Caco-2 (cell line): Measurements from ENCODE around the gene CYSLTR2. TPM values are rescaled to one million over a fixed set of nuclear protein-coding genes. Genes with fewer than 3 reads are reported as not detected.

ENCODE experiments used
- BruUV-seq: library from RNA; stranded (reverse); fragments of 400-500 nt; replicated peaks from 2 replicates; lab custom pipeline; 2021; lab: Mats Ljungman, UMichigan
- CTCF ChIA-PET: fragments of 300-600 bp; sonication (Branson Sonifier 250); formaldehyde crosslinking; loops from one replicate; lab custom pipeline; 2022; ENCODE audit warnings: antibody characterized with exemption; lab: Charles Lee
- POLR2A ChIA-PET: fragments of 300-600 bp; sonication (Branson Sonifier 250); formaldehyde crosslinking; loops from one replicate; lab custom pipeline; 2022; ENCODE audit warnings: antibody characterized with exemption; lab: Charles Lee
- DNase-seq, 2 experiments: peaks; one replicate each; pipeline versions ENCODE4 v3.0.0 to v3.0.0-alpha.2; 2020 to 2022
- H3K27me3 ChIP-seq: replicated peaks from 2 replicates; pipeline ENCODE4 v1.6.0; 2011; ENCODE audit warnings: low read length; ENCODE audit not compliant: control insufficient read depth, insufficient read depth
- H3K36me3 ChIP-seq: 2 replicates; pipeline ENCODE4 v1.5.1; 2011; ENCODE audit warnings: low read length; ENCODE audit not compliant: control insufficient read depth, insufficient read depth
- H3K4me1 ChIP-seq: fragments of 250-450 bp; sonication (Bioruptor Pico); 2 replicates; pipeline ENCODE4 v1.5.1; 2020; ENCODE audit warnings: mild to moderate bottlenecking
- H3K4me3 ChIP-seq: 2 replicates; pipeline ENCODE4 v1.5.1; 2011; ENCODE audit warnings: low read depth, mild to moderate bottlenecking, control low read depth, low read length
- H3K9me3 ChIP-seq: fragments of 250-450 bp; sonication (Bioruptor Pico); 2 replicates; pipeline ENCODE4 v1.5.1; 2020; ENCODE audit warnings: mild to moderate bottlenecking, moderate library complexity
- H3K27ac Mint-ChIP-seq: one replicate; pipeline ENCODE4 v1.8.0; 2022; ENCODE audit warnings: mixed read lengths; ENCODE audit not compliant: unreplicated experiment
- H3K27me3 Mint-ChIP-seq: one replicate; pipeline ENCODE4 v1.8.0; 2022; ENCODE audit warnings: mixed read lengths; ENCODE audit not compliant: insufficient read depth, unreplicated experiment
- H3K36me3 Mint-ChIP-seq: one replicate; pipeline ENCODE4 v1.8.0; 2022; ENCODE audit warnings: mild to moderate bottlenecking, mixed read lengths; ENCODE audit not compliant: insufficient read depth, unreplicated experiment
- H3K4me1 Mint-ChIP-seq: one replicate; pipeline ENCODE4 v1.8.0; 2022; ENCODE audit warnings: low read depth, mixed read lengths; ENCODE audit not compliant: unreplicated experiment
- H3K4me3 Mint-ChIP-seq: one replicate; pipeline ENCODE4 v1.8.0; 2022; ENCODE audit warnings: mild to moderate bottlenecking, moderate library complexity, mixed read lengths; ENCODE audit not compliant: unreplicated experiment
- H3K9me3 Mint-ChIP-seq: one replicate; pipeline ENCODE4 v1.8.0; 2022; ENCODE audit warnings: mixed read lengths; ENCODE audit not compliant: unreplicated experiment
- intact Hi-C: fragments of 100-400 bp; cut with micrococcal nuclease; formaldehyde crosslinking; loops from one replicate; pipeline ENCODE4 v1.10.0; 2022; ENCODE audit not compliant: unreplicated experiment
- total RNA-seq: library from RNA; stranded (reverse); gene quantifications from 2 replicates; pipeline ENCODE4 v1.2.3, GENCODE V29; 2022
- TF ChIP-seq, protein P1 (sequence below), 2 experiments: fragments of 200-600 bp in 1 of 2; IDR thresholded peaks; 1 replicate in 1 of 2; 2 replicates in 1 of 2; pipeline versions ENCODE4 v1.5.1 to v1.8.0; 2011 to 2022; ENCODE audit warnings: antibody characterized with exemption in 1 of 2, control low read depth in 1 of 2, inconsistent platforms in 1 of 2, low read depth in 1 of 2, low read length in 1 of 2, mild to moderate bottlenecking in 1 of 2, moderate library complexity in 1 of 2; ENCODE audit not compliant: insufficient read depth in 1 of 2, severe bottlenecking in 1 of 2, unreplicated experiment in 1 of 2

Gene CYSLTR2
- total RNA-seq, 1 experiment from 2014 or later, result not detected

DNA sequence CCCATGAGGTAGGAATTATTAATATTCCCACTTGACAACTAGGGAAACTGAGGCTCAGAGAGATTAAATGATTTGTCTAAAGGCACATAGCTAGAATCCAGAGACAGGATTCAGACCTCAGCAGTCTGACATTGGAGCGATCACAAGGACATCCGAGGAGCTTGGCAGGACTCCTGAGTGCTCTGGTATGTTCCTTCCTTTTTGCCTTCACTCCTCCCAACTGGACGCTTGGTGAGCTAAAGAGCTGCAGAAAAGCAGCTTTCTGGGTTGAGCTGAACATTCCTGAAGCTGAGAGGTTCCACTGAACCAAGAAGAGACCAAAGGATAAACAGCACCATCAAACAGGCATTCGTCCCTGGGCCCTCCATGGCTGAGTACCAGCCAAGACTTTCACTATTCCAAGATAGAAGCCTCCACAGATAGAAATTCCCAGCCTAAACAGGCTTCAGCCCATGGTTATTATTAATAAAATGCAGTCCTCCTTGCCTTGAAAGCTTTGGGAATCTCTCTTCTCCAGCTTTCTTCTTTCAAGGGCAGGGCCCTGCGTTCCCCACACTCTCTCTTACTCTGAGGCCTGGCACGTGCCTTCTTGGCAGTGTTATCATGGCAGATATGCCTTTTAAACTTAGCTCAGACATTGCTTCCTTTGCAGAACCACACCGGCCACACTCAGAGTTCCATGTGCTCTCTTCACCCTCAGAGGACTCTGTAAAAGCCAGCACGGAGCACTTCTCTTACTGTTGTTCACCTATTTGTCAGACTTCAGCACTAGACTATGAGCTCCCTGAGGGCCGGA is 97.1 kb downstream of the CYSLTR2 start:
- TF ChIP-seq, protein P1, sequence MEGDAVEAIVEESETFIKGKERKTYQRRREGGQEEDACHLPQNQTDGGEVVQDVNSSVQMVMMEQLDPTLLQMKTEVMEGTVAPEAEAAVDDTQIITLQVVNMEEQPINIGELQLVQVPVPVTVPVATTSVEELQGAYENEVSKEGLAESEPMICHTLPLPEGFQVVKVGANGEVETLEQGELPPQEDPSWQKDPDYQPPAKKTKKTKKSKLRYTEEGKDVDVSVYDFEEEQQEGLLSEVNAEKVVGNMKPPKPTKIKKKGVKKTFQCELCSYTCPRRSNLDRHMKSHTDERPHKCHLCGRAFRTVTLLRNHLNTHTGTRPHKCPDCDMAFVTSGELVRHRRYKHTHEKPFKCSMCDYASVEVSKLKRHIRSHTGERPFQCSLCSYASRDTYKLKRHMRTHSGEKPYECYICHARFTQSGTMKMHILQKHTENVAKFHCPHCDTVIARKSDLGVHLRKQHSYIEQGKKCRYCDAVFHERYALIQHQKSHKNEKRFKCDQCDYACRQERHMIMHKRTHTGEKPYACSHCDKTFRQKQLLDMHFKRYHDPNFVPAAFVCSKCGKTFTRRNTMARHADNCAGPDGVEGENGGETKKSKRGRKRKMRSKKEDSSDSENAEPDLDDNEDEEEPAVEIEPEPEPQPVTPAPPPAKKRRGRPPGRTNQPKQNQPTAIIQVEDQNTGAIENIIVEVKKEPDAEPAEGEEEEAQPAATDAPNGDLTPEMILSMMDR (IDR thresholded peaks at IDR 0.05; ENCODE audit: insufficient read depth in 1 of 2, low read depth in 1 of 2, low read length in 1 of 2, severe bottlenecking in 1 of 2, unreplicated experiment in 1 of 2), result no peak
- intact Hi-C loops, result no loop called here
- DNase-seq, result no peak
- H3K36me3 Mint-ChIP-seq, result no peaks in the 10 kb centered on the region
- H3K4me1 ChIP-seq, result no peaks in the 10 kb centered on the region
- no TSS peak for BruUV-seq
- ChIA-PET POLR2A (no interaction called here), CTCF (interaction anchor here (0.6 to 2.2 kb wide), 2 partner anchors 18 to 171 kb away, joined by 3 to 11 read pairs; no protein-coding TSS in a partner anchor)
- H3K36me3 ChIP-seq, result no peaks in the 10 kb centered on the region
- H3K27me3 Mint-ChIP-seq, result no peaks in the 10 kb centered on the region
- H3K4me3 Mint-ChIP-seq, result no peak overlapping the region
- H3K4me3 ChIP-seq, result no peak overlapping the region
- no peaks in the 10 kb centered on the region for H3K9me3 Mint-ChIP-seq
- no peak overlapping the region for H3K27ac Mint-ChIP-seq
- peaks cover 6% of the 10 kb centered on the region for H3K4me1 Mint-ChIP-seq
- no peaks in the 10 kb centered on the region for H3K9me3 ChIP-seq
- no peaks in the 10 kb centered on the region for H3K27me3 ChIP-seq

DNA sequence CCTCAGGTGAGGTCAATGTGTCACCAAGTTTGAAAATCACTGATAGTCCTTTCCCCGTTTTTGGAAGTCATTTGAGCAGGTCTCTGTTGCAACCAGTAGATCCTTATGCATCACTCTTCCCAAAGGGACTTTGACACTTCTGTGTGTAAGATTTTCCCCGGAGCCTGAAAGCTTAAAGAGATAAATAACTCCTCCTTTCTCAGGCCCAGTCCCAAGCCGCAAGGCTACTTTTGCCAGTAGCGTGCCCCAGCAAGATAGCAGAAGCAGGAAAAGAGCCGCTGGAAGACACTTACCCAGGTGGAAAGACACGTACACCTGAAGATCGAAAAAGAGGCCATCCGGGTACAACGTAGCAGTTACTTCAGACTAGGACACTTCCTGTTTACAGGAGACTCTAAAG is 106.9 kb downstream of the CYSLTR2 start:
- Histone ChIP-seq H3K9me3 (peaks cover 9% of the 10 kb centered on the region; the same call in 1 of the 2 replicates), H3K27me3 (no peaks in the 10 kb centered on the region; the same call in 1 of the 2 replicates), H3K36me3 (no peaks in the 10 kb centered on the region), H3K4me3 (no peak overlapping the region), H3K4me1 (no peaks in the 10 kb centered on the region)
- no peak overlapping the region for H3K4me3 Mint-ChIP-seq
- no peaks in the 10 kb centered on the region for H3K36me3 Mint-ChIP-seq
- ChIA-PET CTCF (no interaction called here), POLR2A (no interaction called here)
- no peaks in the 10 kb centered on the region for H3K4me1 Mint-ChIP-seq
- H3K27me3 Mint-ChIP-seq, result peaks cover 8% of the 10 kb centered on the region
- H3K27ac Mint-ChIP-seq, result no peak overlapping the region
- intact Hi-C loops, result no loop called here
- peaks cover 36% of the 10 kb centered on the region for H3K9me3 Mint-ChIP-seq
- DNase-seq, result no peak
- no TSS peak for BruUV-seq
- TF ChIP-seq, protein P1 (IDR thresholded peaks at IDR 0.05; ENCODE audit: insufficient read depth in 1 of 2, low read depth in 1 of 2, low read length in 1 of 2, severe bottlenecking in 1 of 2, unreplicated experiment in 1 of 2), result no peak

Other genes with a start within 250 kb of the CYSLTR2 start
- gene LPAR6, start 240.8 kb upstream of the CYSLTR2 start, total RNA-seq, result not detected in 2 replicates
- gene RCBTB2, start 120.8 kb upstream of the CYSLTR2 start, total RNA-seq, result 0.74 and 1.1 TPM in 2 replicates